SHP77 (cell line): Measurements from ENCODE around the gene DTD1.
A peak's percentile ranks its signal among the peaks of the same experiment; 100 is the strongest.

Source experiments
- DNase-seq, 2 experiments: peaks; one replicate each; lab custom pipeline; 2025; lab: John Stamatoyannopoulos, UW

Gene DTD1

GRCh38 chr20:18794428-18794787 is 206.6 kb downstream of the DTD1 start:
- no peak for DNase-seq

- DNase-seq, result no peak
Measured at GRCh38 chr20:18795366-18795765, 207.5 kb downstream of the DTD1 start.

- no peak for DNase-seq
Measured at GRCh38 chr20:18796282-18796833, 208.5 kb downstream of the DTD1 start.

- no peak for DNase-seq
Measured at GRCh38 chr20:18801516-18801915, 213.7 kb downstream of the DTD1 start.

DNA sequence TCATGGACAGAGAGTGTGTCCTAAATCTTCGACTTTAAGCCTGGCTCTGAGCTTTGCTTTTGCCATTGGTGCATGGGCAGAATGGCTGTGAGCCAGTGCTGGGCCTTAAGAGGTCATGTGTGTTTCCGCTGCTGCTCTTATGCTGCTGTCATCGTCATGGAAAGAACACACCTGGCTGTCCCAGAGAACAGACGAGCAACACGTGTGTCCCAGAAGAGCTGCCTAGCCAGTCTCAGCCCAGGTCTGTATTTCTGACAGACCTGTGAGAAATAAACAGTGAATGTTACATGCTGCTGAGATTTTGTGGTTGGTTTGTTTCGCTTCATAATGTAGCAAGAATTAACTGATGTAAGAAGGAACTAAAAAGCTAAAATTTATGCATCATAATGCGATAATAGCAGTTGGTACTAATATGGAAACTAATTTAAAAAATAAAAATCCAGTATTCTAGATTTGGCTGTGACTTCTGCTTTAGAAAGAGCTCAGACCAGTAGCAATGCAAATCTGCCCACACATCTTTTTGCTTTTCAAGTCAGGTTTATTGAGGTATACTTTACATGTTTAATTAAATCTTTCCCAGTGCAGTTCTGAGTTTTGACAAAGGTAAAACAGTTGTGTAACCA is 214.3 kb downstream of the DTD1 start:
- no peak for DNase-seq

GRCh38 chr20:18805881-18806280 is 218.0 kb downstream of the DTD1 start:
- DNase-seq, result peak in 1 of 2 experiments; percentile 7

- DNase-seq, result no peak
Measured at GRCh38 chr20:18808712-18809111, 220.9 kb downstream of the DTD1 start.

GRCh38 chr20:18811186-18811585 is 223.3 kb downstream of the DTD1 start:
- DNase-seq, result no peak

GRCh38 chr20:18811904-18812303 is 224.1 kb downstream of the DTD1 start:
- no peak for DNase-seq

DNA sequence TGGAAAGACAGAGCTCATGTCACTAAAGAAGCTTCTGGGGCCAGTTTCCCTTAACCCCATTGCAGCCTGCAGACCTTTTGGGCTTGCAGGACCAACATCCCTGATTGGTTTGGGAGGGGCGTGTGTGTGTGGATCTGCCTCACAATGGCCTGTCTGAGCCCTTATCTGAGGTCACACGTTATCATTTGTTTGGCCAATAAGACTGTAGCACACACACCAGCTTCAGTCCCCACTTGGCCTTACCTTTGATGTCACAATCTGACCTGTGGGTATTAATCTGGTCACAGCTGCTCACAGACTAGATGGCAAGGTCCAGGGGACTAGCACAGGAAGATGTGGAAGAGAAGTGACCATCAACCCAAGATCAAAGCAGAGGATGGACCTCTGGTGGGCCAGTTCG is 225.6 kb downstream of the DTD1 start, which contains the start of gene SCP2D1:
TSS of gene SCP2D1 (plus strand) at position 301 of the 400 bp plus-strand sequence. CDS start at position 334, 33 bp downstream.
- no peak for DNase-seq

GRCh38 chr20:18815194-18815942 is 227.5 kb downstream of the DTD1 start:
- no peak for DNase-seq
